Panc1 (cell line): ENCODE results near the gene RSAD1.

Experiments
- POLR2AphosphoS5 ChIP-seq: IDR thresholded peaks from 2 replicates; pipeline ENCODE4 v1.6.1; 2012; ENCODE audit warnings: mild to moderate bottlenecking, low read depth, low read length, moderate library complexity
- SIN3A ChIP-seq: IDR thresholded peaks from 2 replicates; pipeline ENCODE4 v1.6.1; 2012; ENCODE audit warnings: low read depth, mild to moderate bottlenecking, low read length, moderate library complexity, borderline replicate concordance; ENCODE audit not compliant: insufficient read depth
- TF ChIP-seq, protein P1 (sequence below): fragments of 450-650 bp; IDR thresholded peaks from 2 replicates; pipeline ENCODE4 v1.5.1; 2017; ENCODE audit warnings: mild to moderate bottlenecking
- TF ChIP-seq, protein P2 (sequence below), 2 experiments: IDR thresholded peaks; 2 replicates each; pipeline ENCODE4 v1.6.1; 2011 to 2012; ENCODE audit warnings: low read depth in 2 of 2, control low read depth in 1 of 2, low read length in 1 of 2, mild to moderate bottlenecking in 1 of 2, moderate library complexity in 1 of 2; ENCODE audit not compliant: insufficient read depth in 1 of 2

- 0 out of 2 replicates have a peak, but pooled peaks have one; percentile 44 for TF ChIP-seq SIN3A
- TF ChIP-seq, protein P1, sequence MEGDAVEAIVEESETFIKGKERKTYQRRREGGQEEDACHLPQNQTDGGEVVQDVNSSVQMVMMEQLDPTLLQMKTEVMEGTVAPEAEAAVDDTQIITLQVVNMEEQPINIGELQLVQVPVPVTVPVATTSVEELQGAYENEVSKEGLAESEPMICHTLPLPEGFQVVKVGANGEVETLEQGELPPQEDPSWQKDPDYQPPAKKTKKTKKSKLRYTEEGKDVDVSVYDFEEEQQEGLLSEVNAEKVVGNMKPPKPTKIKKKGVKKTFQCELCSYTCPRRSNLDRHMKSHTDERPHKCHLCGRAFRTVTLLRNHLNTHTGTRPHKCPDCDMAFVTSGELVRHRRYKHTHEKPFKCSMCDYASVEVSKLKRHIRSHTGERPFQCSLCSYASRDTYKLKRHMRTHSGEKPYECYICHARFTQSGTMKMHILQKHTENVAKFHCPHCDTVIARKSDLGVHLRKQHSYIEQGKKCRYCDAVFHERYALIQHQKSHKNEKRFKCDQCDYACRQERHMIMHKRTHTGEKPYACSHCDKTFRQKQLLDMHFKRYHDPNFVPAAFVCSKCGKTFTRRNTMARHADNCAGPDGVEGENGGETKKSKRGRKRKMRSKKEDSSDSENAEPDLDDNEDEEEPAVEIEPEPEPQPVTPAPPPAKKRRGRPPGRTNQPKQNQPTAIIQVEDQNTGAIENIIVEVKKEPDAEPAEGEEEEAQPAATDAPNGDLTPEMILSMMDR = no peak
- no peak for TF ChIP-seq POLR2AphosphoS5
- TF ChIP-seq, protein P2, sequence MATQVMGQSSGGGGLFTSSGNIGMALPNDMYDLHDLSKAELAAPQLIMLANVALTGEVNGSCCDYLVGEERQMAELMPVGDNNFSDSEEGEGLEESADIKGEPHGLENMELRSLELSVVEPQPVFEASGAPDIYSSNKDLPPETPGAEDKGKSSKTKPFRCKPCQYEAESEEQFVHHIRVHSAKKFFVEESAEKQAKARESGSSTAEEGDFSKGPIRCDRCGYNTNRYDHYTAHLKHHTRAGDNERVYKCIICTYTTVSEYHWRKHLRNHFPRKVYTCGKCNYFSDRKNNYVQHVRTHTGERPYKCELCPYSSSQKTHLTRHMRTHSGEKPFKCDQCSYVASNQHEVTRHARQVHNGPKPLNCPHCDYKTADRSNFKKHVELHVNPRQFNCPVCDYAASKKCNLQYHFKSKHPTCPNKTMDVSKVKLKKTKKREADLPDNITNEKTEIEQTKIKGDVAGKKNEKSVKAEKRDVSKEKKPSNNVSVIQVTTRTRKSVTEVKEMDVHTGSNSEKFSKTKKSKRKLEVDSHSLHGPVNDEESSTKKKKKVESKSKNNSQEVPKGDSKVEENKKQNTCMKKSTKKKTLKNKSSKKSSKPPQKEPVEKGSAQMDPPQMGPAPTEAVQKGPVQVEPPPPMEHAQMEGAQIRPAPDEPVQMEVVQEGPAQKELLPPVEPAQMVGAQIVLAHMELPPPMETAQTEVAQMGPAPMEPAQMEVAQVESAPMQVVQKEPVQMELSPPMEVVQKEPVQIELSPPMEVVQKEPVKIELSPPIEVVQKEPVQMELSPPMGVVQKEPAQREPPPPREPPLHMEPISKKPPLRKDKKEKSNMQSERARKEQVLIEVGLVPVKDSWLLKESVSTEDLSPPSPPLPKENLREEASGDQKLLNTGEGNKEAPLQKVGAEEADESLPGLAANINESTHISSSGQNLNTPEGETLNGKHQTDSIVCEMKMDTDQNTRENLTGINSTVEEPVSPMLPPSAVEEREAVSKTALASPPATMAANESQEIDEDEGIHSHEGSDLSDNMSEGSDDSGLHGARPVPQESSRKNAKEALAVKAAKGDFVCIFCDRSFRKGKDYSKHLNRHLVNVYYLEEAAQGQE (IDR thresholded peaks at IDR 0.05; ENCODE audit: insufficient read depth in 1 of 2, low read depth in 2 of 2, low read length in 1 of 2) = no peak
Observed at GRCh38 chr17:50508573-50509460, 30.2 kb downstream of the RSAD1 start.
